Lung (tissue), 12 donors: ENCODE measurements around the gene SLC5A6. TPM values are rescaled to one million over a fixed set of nuclear protein-coding genes. Genes with fewer than 3 reads are reported as not detected.

Source experiments
- ATAC-seq: fragments of 200-7000 bp; cut with Tn5 transposase; one replicate; pipeline ENCODE4 v1.9.1; 2020; ENCODE audit warnings: moderate number of reproducible peaks; ENCODE audit not compliant: insufficient read depth, low FRiP score
- DNase-seq, 3 donors: peaks; one replicate each; pipeline ENCODE4 v3.0.0-alpha.2; 2013 to 2017
- H3K27ac ChIP-seq, 2 donors: one replicate each; pipeline ENCODE4 v1.5.1; 2013; ENCODE audit warnings: mild to moderate bottlenecking in 2 of 2, moderate library complexity in 2 of 2, control low read depth in 1 of 2, inconsistent platforms in 1 of 2, low read depth in 1 of 2, low read length in 1 of 2
- H3K27me3 ChIP-seq, 3 donors: one replicate each; pipeline ENCODE4 v1.5.1; 2013; ENCODE audit warnings: low read length in 2 of 3; ENCODE audit not compliant: control insufficient read depth in 3 of 3, insufficient read depth in 3 of 3
- H3K36me3 ChIP-seq, 4 donors: one replicate each; pipeline ENCODE4 v1.5.1; 2013; ENCODE audit warnings: low read length in 4 of 4, mild to moderate bottlenecking in 1 of 4, moderate library complexity in 1 of 4; ENCODE audit not compliant: control insufficient read depth in 4 of 4, insufficient read depth in 4 of 4
- H3K4me1 ChIP-seq, 5 donors: one replicate each; pipeline ENCODE4 v1.5.1; 2013; ENCODE audit warnings: low read length in 5 of 5, mild to moderate bottlenecking in 2 of 5, moderate library complexity in 1 of 5; ENCODE audit not compliant: control insufficient read depth in 5 of 5, insufficient read depth in 5 of 5
- H3K4me3 ChIP-seq: one replicate; pipeline ENCODE4 v1.5.1; 2013; ENCODE audit warnings: mild to moderate bottlenecking, control low read depth, moderate library complexity
- H3K9ac ChIP-seq, 2 donors: one replicate each; pipeline ENCODE4 v1.5.1; 2013; ENCODE audit warnings: low read length in 2 of 2, control low read depth in 1 of 2; ENCODE audit not compliant: insufficient read depth in 1 of 2
- H3K9me3 ChIP-seq, 4 donors: one replicate each; pipeline ENCODE4 v1.5.1; 2013; ENCODE audit warnings: low read length in 3 of 4, mild to moderate bottlenecking in 1 of 4, moderate library complexity in 1 of 4; ENCODE audit not compliant: control insufficient read depth in 4 of 4, insufficient read depth in 3 of 4
- CTCF ChIP-seq: IDR thresholded peaks from 2 replicates; pipeline ENCODE4 v1.5.1; 2012; ENCODE audit warnings: mild to moderate bottlenecking; ENCODE audit errors: control extremely low read depth, extremely low read depth
- WGBS, 2 donors: extraction: QIAGEN DNeasy Blood & Tissue Kit; methylation state at CpG; one replicate each; pipeline ENCODE4 v1.1.7; 2013; 5-methylcytosine and 5-hydroxymethylcytosine counted together
- polyA plus RNA-seq, 2 donors: library from polyadenylated mRNA; stranded (reverse); fragments of 200-250 nt; gene quantifications; one replicate each; pipeline ENCODE4 v1.2.1, GENCODE V29; 2013
- total RNA-seq, 2 donors: library from RNA; depleted of rRNA in 1 of 2; stranded (reverse); fragments of >200 nt in 1 of 2; gene quantifications; one replicate each; pipeline ENCODE4 v1.2.1, GENCODE V29; 2014 to 2021
- donor health status: control.
- donor health status: control.
- donor health status: Bipolar disorder and iron deficiency.
- donor health status: healthy.
- donor health status: DM: yes; HTN: yes; CAD: no.

Gene SLC5A6
- total and polyA plus RNA-seq, 4 donors = 12.1 to 33.1 (median 23.9) TPM

- Histone ChIP-seq H3K4me3 (no peak overlapping the region), H3K4me1 (no peaks in the 10 kb centered on the region), H3K27ac (no peak overlapping the region), H3K9me3 (no peaks in the 10 kb centered on the region), H3K36me3 (no peaks in the 10 kb centered on the region), H3K27me3 (peaks cover 0 to 12% (median 5%) of the 10 kb centered on the region in 3 donors), H3K9ac (no peak overlapping the region)
- ATAC-seq (no peak), DNase-seq (no peak)
- WGBS, 2 donors = 61 to 65% methylated on average over 13 of the region's 13 CpGs
- no peak for TF ChIP-seq CTCF
Observed at GRCh38 chr2:27250652-27251379, 38.7 kb upstream of the SLC5A6 start.

GRCh38 chr2:27249891-27250651, 38.0 kb upstream of the SLC5A6 start:
- Histone ChIP-seq H3K36me3 (no peaks in the 10 kb centered on the region), H3K27me3 (peaks cover 0 to 5% (median 5%) of the 10 kb centered on the region in 3 donors), H3K9me3 (no peaks in the 10 kb centered on the region), H3K9ac (no peak overlapping the region), H3K27ac (no peak overlapping the region), H3K4me3 (no peak overlapping the region), H3K4me1 (no peaks in the 10 kb centered on the region)
- peak; percentile 21 to 62 (median 40) for DNase-seq
- no peak for TF ChIP-seq CTCF
- no peak for ATAC-seq
- 20 to 23% methylated on average over 21 to 22 of the region's 22 CpGs for WGBS, 2 donors

GRCh38 chr2:27249159-27249890, 37.3 kb upstream of the SLC5A6 start:
- DNase-seq (no peak), ATAC-seq (no peak)
- H3K4me1 ChIP-seq = no peaks in the 10 kb centered on the region
- H3K9me3 ChIP-seq = no peaks in the 10 kb centered on the region
- H3K27ac ChIP-seq = no peak overlapping the region
- H3K27me3 ChIP-seq = peaks cover 0 to 5% (median 1%) of the 10 kb centered on the region in 3 donors
- H3K9ac ChIP-seq = no peak overlapping the region
- no peak overlapping the region for H3K4me3 ChIP-seq
- WGBS, 2 donors = 66 to 73% methylated on average over 12 of the region's 12 CpGs
- TF ChIP-seq CTCF = no peak
- peaks cover 0 to under 1% (median 0%) of the 10 kb centered on the region in 4 donors for H3K36me3 ChIP-seq
